GM10266 (cell line): ENCODE measurements around the gene LGALS1.

Experiments used
- DNase-seq: peaks from one replicate; pipeline ENCODE4 v3.0.0; 2012; ENCODE audit errors: extremely low spot score
- TF ChIP-seq, protein P1 (sequence below): IDR thresholded peaks from 2 replicates; pipeline ENCODE4 v1.5.1; 2012; ENCODE audit warnings: mild to moderate bottlenecking, low read depth; ENCODE audit not compliant: control insufficient read depth, insufficient read depth; ENCODE audit errors: missing control alignments

The LGALS1 gene

DNA sequence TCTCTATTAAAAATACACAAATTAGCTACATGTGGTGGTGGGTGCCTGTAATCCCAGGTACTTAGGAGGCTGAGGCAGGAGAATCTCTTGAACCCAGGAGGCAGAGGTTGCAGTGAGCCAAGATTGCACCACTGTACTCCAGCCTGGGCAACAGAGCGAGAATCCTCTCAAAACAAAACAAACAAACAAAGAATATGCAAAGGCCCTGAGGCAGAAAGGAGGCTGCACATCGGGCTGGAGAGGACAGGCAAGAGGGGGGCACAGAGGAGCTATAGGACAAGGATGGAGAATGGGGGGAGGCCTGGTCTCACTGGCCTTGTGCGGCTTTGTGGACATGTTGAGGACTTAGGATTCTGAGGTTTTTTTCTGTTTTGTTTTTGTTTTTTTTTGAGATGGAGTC, 29.8 kb downstream of the LGALS1 start:
- TF ChIP-seq, protein P1, sequence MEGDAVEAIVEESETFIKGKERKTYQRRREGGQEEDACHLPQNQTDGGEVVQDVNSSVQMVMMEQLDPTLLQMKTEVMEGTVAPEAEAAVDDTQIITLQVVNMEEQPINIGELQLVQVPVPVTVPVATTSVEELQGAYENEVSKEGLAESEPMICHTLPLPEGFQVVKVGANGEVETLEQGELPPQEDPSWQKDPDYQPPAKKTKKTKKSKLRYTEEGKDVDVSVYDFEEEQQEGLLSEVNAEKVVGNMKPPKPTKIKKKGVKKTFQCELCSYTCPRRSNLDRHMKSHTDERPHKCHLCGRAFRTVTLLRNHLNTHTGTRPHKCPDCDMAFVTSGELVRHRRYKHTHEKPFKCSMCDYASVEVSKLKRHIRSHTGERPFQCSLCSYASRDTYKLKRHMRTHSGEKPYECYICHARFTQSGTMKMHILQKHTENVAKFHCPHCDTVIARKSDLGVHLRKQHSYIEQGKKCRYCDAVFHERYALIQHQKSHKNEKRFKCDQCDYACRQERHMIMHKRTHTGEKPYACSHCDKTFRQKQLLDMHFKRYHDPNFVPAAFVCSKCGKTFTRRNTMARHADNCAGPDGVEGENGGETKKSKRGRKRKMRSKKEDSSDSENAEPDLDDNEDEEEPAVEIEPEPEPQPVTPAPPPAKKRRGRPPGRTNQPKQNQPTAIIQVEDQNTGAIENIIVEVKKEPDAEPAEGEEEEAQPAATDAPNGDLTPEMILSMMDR: no peak
- DNase-seq: no peak

DNA sequence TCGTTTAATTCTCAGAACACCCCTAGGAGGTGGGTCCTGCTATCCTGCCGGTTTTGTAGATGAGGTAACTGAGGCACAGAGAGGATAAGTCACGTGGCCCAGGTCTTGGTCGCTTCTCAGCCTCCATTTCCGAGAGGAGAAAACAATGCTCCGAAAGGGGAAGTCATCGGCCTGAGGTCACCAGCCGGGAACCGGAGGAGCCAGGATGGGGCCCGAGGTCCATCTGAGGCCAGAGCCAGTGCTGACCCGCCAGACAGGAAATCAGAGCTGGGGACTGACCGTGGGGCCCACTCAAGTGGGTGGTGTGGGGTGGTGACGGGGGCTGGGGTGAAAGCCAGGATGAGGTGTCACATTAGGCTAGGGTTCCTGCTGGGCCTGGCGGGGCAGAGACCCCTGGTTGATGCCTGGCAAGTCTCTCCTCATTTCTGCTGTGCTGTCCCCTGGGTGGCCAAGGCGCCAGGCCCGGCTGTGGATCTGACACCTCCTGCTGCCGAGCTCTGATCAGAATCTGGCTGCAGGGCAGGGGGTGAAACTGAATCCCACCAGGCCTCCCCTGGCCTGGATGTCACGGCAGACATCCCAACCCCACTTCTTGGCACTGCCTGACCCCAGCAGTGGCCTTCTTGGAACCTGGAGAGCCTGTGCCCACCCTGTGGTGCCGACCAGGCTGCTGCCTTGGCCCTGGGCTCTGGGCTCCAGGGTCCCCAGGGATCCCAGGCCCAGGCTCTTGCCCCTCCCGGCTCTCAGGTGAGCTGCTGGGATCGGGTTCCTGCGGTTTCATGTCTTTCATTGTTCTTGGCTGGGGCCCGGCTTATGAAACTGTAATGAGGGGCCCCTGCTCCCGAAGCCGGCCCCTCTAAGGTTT, 33.4 kb downstream of the LGALS1 start:
- TF ChIP-seq, protein P1: no peak

DNA sequence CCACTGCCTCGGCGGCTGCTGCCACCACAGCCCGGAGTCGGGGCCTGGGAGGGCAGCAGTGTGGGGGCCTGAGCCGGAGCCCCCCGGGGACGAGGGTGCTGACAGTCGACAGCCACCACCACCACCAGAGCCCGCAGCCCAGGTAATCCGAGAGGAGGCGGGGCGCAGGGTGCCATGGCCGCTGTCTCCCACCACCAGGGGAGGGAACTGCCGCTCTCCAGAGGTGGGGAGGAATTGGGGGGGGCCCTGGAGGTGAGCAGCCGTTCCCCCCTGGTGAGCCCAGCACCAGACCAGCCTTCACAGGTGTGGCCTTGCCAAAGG, 34.0 kb downstream of the LGALS1 start:
- TF ChIP-seq, protein P1: no peak
- DNase-seq: no peak

More for the DNA sequence above, 33.4 kb downstream of the LGALS1 start:
- DNase-seq: no peak

DNA sequence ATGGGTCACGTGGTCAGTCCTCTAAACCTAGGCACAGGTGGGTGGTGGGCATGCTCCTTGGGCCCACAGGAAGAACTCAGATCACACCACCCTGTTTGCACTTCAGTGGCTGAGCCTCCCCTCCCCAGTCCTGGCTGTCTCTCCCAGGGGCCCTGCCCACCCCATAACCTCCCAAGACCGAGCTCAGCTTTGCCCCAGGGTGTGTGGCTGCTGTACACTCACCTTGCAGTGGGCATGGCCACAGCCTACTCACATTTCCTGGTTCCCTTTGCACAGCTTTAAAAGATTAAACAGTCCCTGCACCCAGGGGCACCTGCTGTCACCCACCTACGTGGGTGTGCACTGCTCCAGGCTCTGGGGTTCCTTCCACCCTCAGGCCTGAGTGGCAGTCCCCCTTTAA, 35.2 kb downstream of the LGALS1 start:
- TF ChIP-seq, protein P1: no peak
- no peak for DNase-seq

GRCh38 chr22:37711490-37711889, 36.1 kb downstream of the LGALS1 start:
- no peak for DNase-seq
- TF ChIP-seq, protein P1: no peak

DNA sequence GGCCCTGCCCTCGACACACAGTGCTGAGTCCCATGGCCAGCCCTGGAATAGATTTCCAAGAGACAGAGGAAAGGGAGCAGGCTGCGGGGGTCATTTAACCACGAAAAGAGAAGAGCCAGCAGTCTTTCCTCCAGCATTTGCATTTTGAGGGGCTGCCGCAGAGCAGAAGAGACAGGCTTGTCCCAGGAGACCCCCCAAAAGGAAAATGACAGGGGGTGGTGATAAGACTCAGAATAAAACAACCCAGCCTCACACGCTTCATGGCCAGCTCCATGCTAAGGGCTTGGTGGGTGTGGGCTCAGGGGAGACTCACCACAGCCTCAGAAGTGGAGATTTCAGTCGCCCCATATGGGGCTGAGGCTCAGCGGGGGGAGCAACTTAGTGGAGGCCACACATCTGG, 38.3 kb downstream of the LGALS1 start:
- DNase-seq: no peak

GRCh38 chr22:37714634-37715033, 39.2 kb downstream of the LGALS1 start:
- no peak for DNase-seq
- TF ChIP-seq, protein P1: no peak

More for the DNA sequence above, 38.3 kb downstream of the LGALS1 start:
- TF ChIP-seq, protein P1: no peak
